BJ (cell line): ENCODE measurements around the gene MYBL2. TPM values are rescaled to one million over a fixed set of nuclear protein-coding genes. Genes with fewer than 3 reads are reported as not detected.

ENCODE experiments used
- CTCF ChIA-PET: fragments of 350-600 bp; formaldehyde crosslinking; extraction: SDS; loops from one replicate; lab custom pipeline; 2021; ENCODE audit warnings: antibody characterized with exemption, inconsistent platforms; lab: Yijun Ruan, JAX
- POLR2A ChIA-PET: fragments of 300-600 bp; sonication (Branson Sonifier 250); formaldehyde crosslinking; extraction: SDS; loops from one replicate; lab custom pipeline; 2021; ENCODE audit warnings: antibody characterized with exemption; lab: Charles Lee
- DNase-seq: peaks from one replicate; pipeline ENCODE4 v3.0.0-alpha.2; 2011; ENCODE audit warnings: low read depth
- H3K27me3 ChIP-seq: 2 replicates; pipeline ENCODE4 v1.6.0; 2011; ENCODE audit warnings: low read length; ENCODE audit not compliant: control insufficient read depth, insufficient read depth
- H3K36me3 ChIP-seq: 2 replicates; pipeline ENCODE4 v1.5.1; 2011; ENCODE audit warnings: low read length; ENCODE audit not compliant: control insufficient read depth, insufficient read depth
- H3K4me3 ChIP-seq: 2 replicates; pipeline ENCODE4 v1.5.1; 2011; ENCODE audit warnings: low read depth, mild to moderate bottlenecking, control low read depth, low read length
- CTCF ChIP-seq: IDR thresholded peaks from 2 replicates; pipeline ENCODE4 v1.5.1; 2011; ENCODE audit warnings: low read depth, mild to moderate bottlenecking, control low read depth, inconsistent platforms, low read length, moderate library complexity; ENCODE audit not compliant: insufficient read depth
- polyA plus RNA-seq: library from polyadenylated mRNA; depleted of rRNA; stranded (reverse); fragments of >200 nt; gene quantifications from 2 replicates; pipeline ENCODE4 v1.2.3, GENCODE V29; 2011

MYBL2 gene
- polyA plus RNA-seq, 1 experiment, result 9.8 TPM

DNA sequence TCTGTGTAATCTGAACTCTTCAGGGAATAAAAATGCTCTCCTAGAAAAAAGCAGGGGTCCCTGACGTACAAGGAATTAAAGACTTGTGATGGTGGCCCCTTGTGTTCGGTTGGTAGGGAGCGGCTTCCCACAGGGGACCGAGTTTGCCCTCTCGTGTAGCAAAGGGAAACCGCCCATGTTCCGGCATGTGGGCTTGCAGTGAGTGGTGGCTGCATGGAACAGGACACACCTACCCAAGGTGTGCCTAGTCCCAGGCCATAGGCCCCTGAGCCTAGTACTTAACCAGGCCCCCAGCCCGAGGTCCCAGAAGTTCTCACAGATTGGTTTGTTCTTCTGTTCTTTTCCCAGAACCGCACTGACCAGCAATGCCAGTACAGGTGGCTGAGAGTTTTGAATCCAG, 15.5 kb downstream of the MYBL2 start:
- no peak for DNase-seq
- Histone ChIP-seq H3K27me3 (no peaks in the 10 kb centered on the region), H3K4me3 (no peak overlapping the region), H3K36me3 (no peaks in the 10 kb centered on the region)
- CTCF ChIA-PET, result interaction anchor here (0.6 to 3.4 kb wide), 3 partner anchors 9 to 403 kb away, joined by 4 to 23 read pairs (median 4); no protein-coding TSS in a partner anchor
- no peak for TF ChIP-seq CTCF
- POLR2A ChIA-PET, result no interaction called here

GRCh38 chr20:43686820-43687219, 19.9 kb downstream of the MYBL2 start:
- POLR2A ChIA-PET, result no interaction called here
- CTCF ChIA-PET, result no interaction called here

GRCh38 chr20:43689165-43689564, 22.3 kb downstream of the MYBL2 start:
- TF ChIP-seq CTCF, result no peak
- Histone ChIP-seq H3K27me3 (no peaks in the 10 kb centered on the region), H3K36me3 (no peaks in the 10 kb centered on the region), H3K4me3 (no peak overlapping the region)
- DNase-seq, result no peak
- CTCF ChIA-PET, result interaction anchor here (6.4 kb wide), 1 partner anchor 151 kb away, joined by 119 read pairs; no protein-coding TSS in a partner anchor
- POLR2A ChIA-PET, result no interaction called here

More at GRCh38 chr20:43686820-43687219, 19.9 kb downstream of the MYBL2 start:
- H3K4me3 ChIP-seq, result no peak overlapping the region
- TF ChIP-seq CTCF, result no peak
- DNase-seq, result no peak
- no peaks in the 10 kb centered on the region for H3K27me3 ChIP-seq
- no peaks in the 10 kb centered on the region for H3K36me3 ChIP-seq

- Histone ChIP-seq H3K36me3 (no peaks in the 10 kb centered on the region), H3K27me3 (no peaks in the 10 kb centered on the region), H3K4me3 (no peak overlapping the region)
- DNase-seq, result no peak
- TF ChIP-seq CTCF, result no peak
- POLR2A ChIA-PET, result no interaction called here
- CTCF ChIA-PET, result interaction anchor here (0.6 to 6.4 kb wide), 14 partner anchors 10 to 329 kb away, joined by 3 to 119 read pairs (median 5); no protein-coding TSS in a partner anchor
Measured at GRCh38 chr20:43690943-43691598, 24.2 kb downstream of the MYBL2 start.

DNA sequence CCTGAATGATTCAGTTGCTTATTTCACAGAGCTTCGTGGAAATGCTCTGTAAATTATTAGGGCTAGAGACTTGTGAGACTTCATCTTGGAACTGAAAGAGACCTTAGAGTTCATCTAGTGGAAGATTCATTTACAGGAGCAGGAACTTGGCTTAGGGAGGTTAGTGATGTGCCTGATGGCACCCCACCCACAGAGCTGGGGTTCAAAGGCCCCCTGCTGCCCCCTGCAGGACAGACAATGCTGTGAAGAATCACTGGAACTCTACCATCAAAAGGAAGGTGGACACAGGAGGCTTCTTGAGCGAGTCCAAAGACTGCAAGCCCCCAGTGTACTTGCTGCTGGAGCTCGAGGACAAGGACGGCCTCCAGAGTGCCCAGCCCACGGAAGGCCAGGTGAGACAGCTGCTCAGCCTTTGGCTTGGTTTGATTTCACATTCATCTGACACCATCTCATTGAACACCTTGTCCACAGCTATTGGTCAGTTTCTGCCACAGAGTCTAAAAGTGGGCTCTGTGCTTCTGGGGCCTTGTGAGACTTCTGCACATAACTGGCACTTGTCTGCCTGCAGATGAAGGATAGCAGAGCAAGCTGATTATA, 25.1 kb downstream of the MYBL2 start:
- H3K36me3 ChIP-seq, result no peaks in the 10 kb centered on the region
- ChIA-PET CTCF (interaction anchor here (0.6 to 6.4 kb wide), 18 partner anchors 9 to 330 kb away, joined by 3 to 119 read pairs (median 4); partner anchors contain the start of gene SGK2), POLR2A (no interaction called here)
- peak; percentile 79 for TF ChIP-seq CTCF
- DNase-seq, result no peak
- H3K4me3 ChIP-seq, result no peak overlapping the region
- no peaks in the 10 kb centered on the region for H3K27me3 ChIP-seq
